H1 (cell line): Measurements from ENCODE around the gene TTLL5. TPM values are rescaled to one million over a fixed set of nuclear protein-coding genes. Genes with fewer than 3 reads are reported as not detected.

Experiments used
- CTCF ChIA-PET: fragments of 300-600 bp; sonication (Branson Sonifier 250); formaldehyde crosslinking; loops from one replicate; lab custom pipeline; 2021; ENCODE audit not compliant: partially characterized antibody; lab: Charles Lee
- POLR2A ChIA-PET: fragments of 300-600 bp; sonication (Branson Sonifier 250); formaldehyde crosslinking; loops from one replicate; lab custom pipeline; 2021; ENCODE audit warnings: inconsistent platforms; ENCODE audit not compliant: partially characterized antibody; lab: Charles Lee
- DNase-seq, 2 experiments: peaks; one replicate each; pipeline versions ENCODE4 v3.0.0 to v3.0.0-alpha.2; 2010 to 2022; ENCODE audit warnings: low spot score in 2 of 2, low read depth in 1 of 2, mixed read lengths in 1 of 2
- FAIRE-seq: peaks from 2 replicates; lab custom pipeline; 2011; peaks lifted over from hg19 to GRCh38; lab: Jason Lieb, UNC
- H2AFZ ChIP-seq: 2 replicates; pipeline ENCODE4 v1.8.1; 2012; ENCODE audit warnings: low read length, inconsistent platforms
- H2AK5ac ChIP-seq: 2 replicates; pipeline ENCODE4 v1.6.1; 2013; ENCODE audit warnings: low read depth, low read length
- H2BK120ac ChIP-seq: replicated peaks from 2 replicates; pipeline ENCODE3; 2013; ENCODE audit warnings: low read depth, low read length, inconsistent platforms
- H2BK12ac ChIP-seq: 2 replicates; pipeline ENCODE4 v1.6.1; 2013; ENCODE audit warnings: low read depth, low read length
- H2BK15ac ChIP-seq: 2 replicates; pipeline ENCODE4 v1.6.1; 2013; ENCODE audit warnings: low read length
- H2BK20ac ChIP-seq: 2 replicates; pipeline ENCODE4 v1.6.1; 2013; ENCODE audit warnings: low read length
- H2BK5ac ChIP-seq: 2 replicates; pipeline ENCODE4 v1.6.1; 2013; ENCODE audit warnings: low read depth, low read length
- H3K14ac ChIP-seq: 2 replicates; pipeline ENCODE4 v1.6.1; 2013; ENCODE audit warnings: inconsistent platforms; ENCODE audit not compliant: insufficient read length
- H3K18ac ChIP-seq: 2 replicates; pipeline ENCODE4 v1.6.1; 2013; ENCODE audit warnings: low read length; ENCODE audit errors: extremely low read depth
- H3K23ac ChIP-seq: 2 replicates; pipeline ENCODE4 v1.6.1; 2013; ENCODE audit warnings: inconsistent platforms; ENCODE audit not compliant: insufficient read length
- H3K23me2 ChIP-seq: 2 replicates; pipeline ENCODE4 v1.6.1; 2013; ENCODE audit warnings: low read depth, low read length
- H3K27ac ChIP-seq: 2 replicates; pipeline ENCODE4 v1.6.1; 2011; ENCODE audit warnings: low read depth, low read length, inconsistent platforms
- H3K27me3 ChIP-seq, 4 experiments: replicated peaks in 1 of 4; 1 replicate in 1 of 4; 2 replicates in 3 of 4; pipeline versions ENCODE4 v1.6.1 to v1.8.1; 2011 to 2013; ENCODE audit warnings: low read length in 3 of 4, mild to moderate bottlenecking in 3 of 4, inconsistent platforms in 2 of 4, mixed read lengths in 2 of 4, moderate library complexity in 1 of 4; ENCODE audit not compliant: control insufficient read depth in 3 of 4, insufficient read depth in 3 of 4; ENCODE audit errors: extremely low read depth in 1 of 4
- H3K36me3 ChIP-seq, 4 experiments: 2 replicates each; pipeline versions ENCODE4 v1.6.1 to v1.8.1; 2011 to 2013; ENCODE audit warnings: mild to moderate bottlenecking in 4 of 4, low read length in 3 of 4, moderate library complexity in 2 of 4, control low read depth in 1 of 4, inconsistent platforms in 1 of 4; ENCODE audit not compliant: insufficient read depth in 4 of 4, control insufficient read depth in 2 of 4
- H3K4ac ChIP-seq: replicated peaks from 2 replicates; pipeline ENCODE3; 2013; ENCODE audit warnings: low read length, low read depth, mixed read lengths, inconsistent platforms; ENCODE audit not compliant: insufficient read length
- H3K4me1 ChIP-seq, 4 experiments: replicated peaks in 1 of 4; 1 replicate in 1 of 4; 2 replicates in 3 of 4; pipeline versions ENCODE4 v1.6.1 to v1.8.1; 2011 to 2013; ENCODE audit warnings: low read length in 3 of 4, inconsistent platforms in 2 of 4, mixed read lengths in 1 of 4; ENCODE audit not compliant: insufficient read depth in 4 of 4, control insufficient read depth in 3 of 4
- H3K4me2 ChIP-seq, 2 experiments: 2 replicates each; pipeline versions ENCODE4 v1.6.1 to v1.8.1; 2011 to 2013; ENCODE audit warnings: low read depth in 2 of 2, low read length in 2 of 2, control low read depth in 1 of 2, inconsistent platforms in 1 of 2, mild to moderate bottlenecking in 1 of 2; ENCODE audit not compliant: insufficient read depth in 1 of 2
- H3K4me3 ChIP-seq, 4 experiments: fragments of 200-600, 300-600 bp in 1 of 4; sonication (generic), shearing (Covaris generic), sonication (Bioruptor Twin) in 1 of 4; 2 replicates each; pipeline versions ENCODE4 v1.5.1 to v1.8.1; 2011 to 2016; ENCODE audit warnings: low read length in 4 of 4, low read depth in 3 of 4, control low read depth in 2 of 4, inconsistent platforms in 2 of 4, mild to moderate bottlenecking in 2 of 4, mixed read lengths in 1 of 4, moderate library complexity in 1 of 4; ENCODE audit not compliant: insufficient read depth in 2 of 4; ENCODE audit errors: extremely low read depth in 1 of 4
- H3K56ac ChIP-seq: replicated peaks from 2 replicates; pipeline ENCODE3; 2013; ENCODE audit warnings: low read depth, mild to moderate bottlenecking, mixed read lengths, low read length, inconsistent platforms; ENCODE audit not compliant: insufficient read length
- H3K79me1 ChIP-seq: 2 replicates; pipeline ENCODE4 v1.6.1; 2013; ENCODE audit warnings: low read depth, low read length, control low read depth
- H3K79me2 ChIP-seq, 2 experiments: 2 replicates each; pipeline versions ENCODE4 v1.6.1 to v1.8.1; 2012 to 2013; ENCODE audit warnings: low read length in 2 of 2, mild to moderate bottlenecking in 2 of 2, inconsistent platforms in 1 of 2; ENCODE audit not compliant: insufficient read depth in 2 of 2, control insufficient read depth in 1 of 2
- H3K9ac ChIP-seq, 4 experiments: replicated peaks in 1 of 4; 1 replicate in 1 of 4; 2 replicates in 3 of 4; pipeline versions ENCODE4 v1.6.1 to v1.8.1; 2011 to 2013; ENCODE audit warnings: low read depth in 3 of 4, low read length in 3 of 4, control low read depth in 2 of 4, mild to moderate bottlenecking in 2 of 4, moderate library complexity in 2 of 4, inconsistent platforms in 1 of 4; ENCODE audit errors: extremely low read depth in 1 of 4
- H3K9me3 ChIP-seq, 2 experiments: 2 replicates each; pipeline versions ENCODE4 v1.6.1 to v1.8.1; 2012 to 2013; ENCODE audit warnings: mild to moderate bottlenecking in 2 of 2, moderate library complexity in 2 of 2, control low read depth in 1 of 2, inconsistent platforms in 1 of 2, low read depth in 1 of 2, low read length in 1 of 2, mixed read lengths in 1 of 2; ENCODE audit not compliant: insufficient read depth in 2 of 2
- H4K20me1 ChIP-seq, 2 experiments: replicated peaks in 1 of 2; 2 replicates each; pipeline versions ENCODE3 to v1.8.1; 2011 to 2013; ENCODE audit warnings: inconsistent platforms in 2 of 2, low read length in 2 of 2, mild to moderate bottlenecking in 1 of 2; ENCODE audit not compliant: insufficient read depth in 2 of 2, control insufficient read depth in 1 of 2
- H4K5ac ChIP-seq: 2 replicates; pipeline ENCODE4 v1.6.1; 2013; ENCODE audit warnings: low read length, low read depth, mixed read lengths, inconsistent platforms; ENCODE audit not compliant: insufficient read length
- H4K8ac ChIP-seq: 2 replicates; pipeline ENCODE4 v1.8.0; 2013; ENCODE audit warnings: mild to moderate bottlenecking, moderate library complexity, low read length, inconsistent platforms; ENCODE audit not compliant: insufficient read depth; ENCODE audit errors: extremely low read depth
- H4K91ac ChIP-seq: replicated peaks from 2 replicates; pipeline ENCODE3; 2013; ENCODE audit warnings: low read length, mixed read lengths, inconsistent platforms; ENCODE audit not compliant: insufficient read length
- CTCF ChIP-seq, 3 experiments: IDR thresholded peaks; 1 replicate in 2 of 3; 2 replicates in 1 of 3; pipeline versions ENCODE4 v1.5.1 to v1.6.1; 2011; ENCODE audit warnings: low read length in 3 of 3, mild to moderate bottlenecking in 3 of 3, inconsistent platforms in 2 of 3, low read depth in 1 of 3, moderate library complexity in 1 of 3; ENCODE audit not compliant: insufficient read depth in 1 of 3; ENCODE audit errors: control extremely low read depth in 1 of 3
- E2F6 ChIP-seq: IDR thresholded peaks from 2 replicates; pipeline ENCODE4 v1.6.1; 2012; ENCODE audit warnings: inconsistent platforms
- HDAC6 ChIP-seq: IDR thresholded peaks from one replicate; pipeline ENCODE4 v1.7.1; 2012; ENCODE audit warnings: low read depth, mild to moderate bottlenecking, inconsistent platforms, low read length, moderate library complexity
- SUZ12 ChIP-seq: fragments of 200-600 bp; sonication (generic); IDR thresholded peaks from 2 replicates; pipeline ENCODE4 v1.6.1; 2012; ENCODE audit warnings: mild to moderate bottlenecking, inconsistent platforms, low read length, moderate library complexity, mixed read lengths
- TAF1 ChIP-seq: IDR thresholded peaks from 2 replicates; pipeline ENCODE4 v1.6.1; 2011; ENCODE audit warnings: mild to moderate bottlenecking, low read depth, low read length
- TEAD4 ChIP-seq: IDR thresholded peaks from 2 replicates; pipeline ENCODE4 v1.6.1; 2012; ENCODE audit warnings: low read depth, low read length, inconsistent platforms, mixed read lengths
- USF2 ChIP-seq: IDR thresholded peaks from 2 replicates; pipeline ENCODE4 v1.6.1; 2011; ENCODE audit warnings: low read length, improper control_type of control experiment
- ZNF274 ChIP-seq: IDR thresholded peaks from 2 replicates; pipeline ENCODE4 v1.7.0; 2012; ENCODE audit warnings: low read length, borderline replicate concordance; ENCODE audit errors: extremely low read depth
- WGBS, 2 experiments: shearing (Covaris generic) in 1 of 2; methylation state at CpG; one replicate each; pipeline versions ENCODE4 v1.1.6 to v1.1.7; 2013 to 2015; ENCODE audit warnings: low lambda C conversion rate in 2 of 2, mixed read lengths in 2 of 2, inconsistent platforms in 1 of 2, low coverage in 1 of 2, missing lambda C conversion rate in 1 of 2; ENCODE audit not compliant: insufficient replicate concordance in 2 of 2, insufficient coverage in 1 of 2, insufficient read length in 1 of 2; ENCODE audit errors: extremely low coverage in 1 of 2, missing lambda C conversion rate in 1 of 2; 5-methylcytosine and 5-hydroxymethylcytosine counted together
- polyA plus RNA-seq, 7 experiments: library from polyadenylated mRNA; depleted of rRNA in 3 of 7; stranded (reverse) in 5 of 7; unstranded in 2 of 7; fragments of >200 nt in 5 of 7; fragments of 200-250 nt in 2 of 7; gene quantifications; 1 replicate in 5 of 7; 2 replicates in 1 of 7; 4 replicates in 1 of 7; pipeline versions ENCODE4 v1.2.1 to v1.2.3, GENCODE V29; 2011 to 2013; ENCODE audit warnings: missing spikeins in 2 of 7, mixed read lengths in 2 of 7
- total RNA-seq: library from RNA; stranded (reverse); fragmentation: NEBNext Ultra II Directional; extraction: Animal tissue kit (Norgen Biotek cat#: 25700); gene quantifications from 2 replicates; pipeline ENCODE4 v1.2.1, GENCODE V29; 2021

TTLL5 gene
- total and polyA plus RNA-seq, 2 of the 8 experiments (the other 6 are each of a cell fraction or from before 2014, with no cell fraction given), result 16.1 to 45.9 TPM

- POLR2A ChIA-PET, result no interaction called here
- Histone ChIP-seq H3K27me3 (no peaks in the 10 kb centered on the region), H3K36me3 (peaks cover 0 to 1% (median 0%) of the 10 kb centered on the region in 4 experiments; a peak in 2 of 8 replicates), H2BK5ac (no peak overlapping the region), H4K5ac (no peak overlapping the region), H3K14ac (no peak overlapping the region), H2BK12ac (no peak overlapping the region), H4K8ac (no peak overlapping the region), H3K23ac (no peak overlapping the region), H3K18ac (no peak overlapping the region), H3K56ac (no peak overlapping the region), H2AFZ (no peak overlapping the region), H3K4me2 (no peak overlapping the region), H3K79me1 (no peaks in the 10 kb centered on the region), H2BK15ac (no peak overlapping the region), H3K79me2 (no peaks in the 10 kb centered on the region), H4K91ac (no peak overlapping the region), H3K9ac (no peak overlapping the region), H3K9me3 (0 out of 4 replicates have a peak, but pooled peaks cover 0 to 2% of the 10 kb centered on the region in 2 experiments), H3K23me2 (no peaks in the 10 kb centered on the region), H4K20me1 (peaks cover 2% of the 10 kb centered on the region in 2 experiments), H2AK5ac (no peak overlapping the region), H3K4me3 (no peak overlapping the region), H2BK20ac (no peak overlapping the region), H3K4ac (no peak overlapping the region), H3K4me1 (no peaks in the 10 kb centered on the region), H2BK120ac (no peak overlapping the region), H3K27ac (no peak overlapping the region)
- WGBS, 2 experiments, result 96% methylated on average over 2 of the region's 2 CpGs; no CpG with 5 or more reads in 1 of the 2 experiments
- FAIRE-seq, result no peak
- no peak for DNase-seq
- CTCF ChIA-PET, result interaction anchor here (0.9 to 5.0 kb wide), 13 partner anchors 9 to 189 kb away, joined by 3 to 42 read pairs (median 5); partner anchors contain the start of gene TGFB3
- TF ChIP-seq TAF1 (no peak), HDAC6 (no peak), CTCF (IDR thresholded peaks at IDR 0.05; ENCODE audit: control extremely low read depth in 1 of 3, insufficient read depth in 1 of 3, low read depth in 1 of 3, low read length in 3 of 3) (no peak), ZNF274 (no peak), SUZ12 (no peak), TEAD4 (no peak), USF2 (no peak), E2F6 (no peak)
Observed at GRCh38 chr14:75793806-75794205, 132.8 kb downstream of the TTLL5 start.
